Esophagus muscularis mucosa (tissue), 4 donors: Measurements from ENCODE around the gene MAN1A1. TPM values are rescaled to one million over a fixed set of nuclear protein-coding genes. Genes with fewer than 3 reads are reported as not detected.

ENCODE experiments used
- DNase-seq: peaks from one replicate; pipeline ENCODE4 v3.0.0-alpha.2; 2017; ENCODE audit errors: extremely low spot score
- H3K27ac ChIP-seq, 4 donors: fragments of 200-600 bp; sonication (generic); replicated peaks in 1 of 4; 1 replicate in 3 of 4; 2 replicates in 1 of 4; pipeline ENCODE4 v1.5.1; 2016 to 2019; ENCODE audit warnings: mild to moderate bottlenecking in 1 of 4
- H3K27me3 ChIP-seq, 4 donors: fragments of 200-600 bp; sonication (generic); one replicate each; pipeline versions ENCODE4 v1.5.1 to v1.6.0; 2016 to 2019
- H3K36me3 ChIP-seq, 4 donors: fragments of 200-600 bp; sonication (generic); one replicate each; pipeline ENCODE4 v1.5.1; 2016 to 2019
- H3K4me1 ChIP-seq, 4 donors: fragments of 200-600 bp; sonication (generic); one replicate each; pipeline ENCODE4 v1.5.1; 2016 to 2019
- H3K4me3 ChIP-seq, 4 donors: fragments of 200-600 bp; sonication (generic); 1 replicate in 2 of 4; 2 replicates in 2 of 4; pipeline ENCODE4 v1.5.1; 2016 to 2019; ENCODE audit warnings: mild to moderate bottlenecking in 4 of 4, moderate library complexity in 1 of 4
- H3K9me3 ChIP-seq, 4 donors: fragments of 200-600 bp; sonication (generic); 1 replicate in 3 of 4; 2 replicates in 1 of 4; pipeline ENCODE4 v1.5.1; 2016 to 2019
- CTCF ChIP-seq, 3 experiments: fragments of 200-600 bp in 2 of 3; fragments of 450-650 bp in 1 of 3; sonication (generic) in 2 of 3; IDR thresholded peaks; one replicate each; pipeline ENCODE4 v1.5.1; 2017 to 2019; ENCODE audit warnings: antibody characterized with exemption in 3 of 3, mild to moderate bottlenecking in 2 of 3, moderate library complexity in 1 of 3
- EP300 ChIP-seq: sonication (generic); formaldehyde crosslinking; IDR thresholded peaks from one replicate; pipeline ENCODE4 v1.6.1; 2017; ENCODE audit warnings: antibody characterized with exemption
- POLR2A ChIP-seq: fragments of 450-650 bp; IDR thresholded peaks from one replicate; pipeline ENCODE4 v1.6.1; 2017; ENCODE audit warnings: antibody characterized with exemption, moderate library complexity, mild to moderate bottlenecking, low read depth
- POLR2AphosphoS5 ChIP-seq, 2 donors: sonication (generic); formaldehyde crosslinking; IDR thresholded peaks; one replicate each; pipeline ENCODE4 v1.6.1; 2017; ENCODE audit warnings: antibody characterized with exemption in 2 of 2
- WGBS: methylation state at CpG from one replicate; pipeline ENCODE4 v1.1.5; 2018; 5-methylcytosine and 5-hydroxymethylcytosine counted together
- intact Hi-C: fragments of 100-400 bp; cut with DNase I; formaldehyde crosslinking; loops from one replicate; pipeline ENCODE4 v1.15.1; 2023
- total RNA-seq, 4 donors: library from RNA; depleted of rRNA; stranded (reverse); fragments of >200 nt; gene quantifications; one replicate each; pipeline versions ENCODE4 v1.1.0 to v1.2.1, GENCODE V29; 2016

Gene MAN1A1
- total RNA-seq: 100 to 1,000 TPM in 2 of 4 donors, 10 to 100 TPM in 2; 79.4 to 125 (median 101) TPM

GRCh38 chr6:119349361-119350201 lies at the start of gene MAN1A1:
TSS of gene MAN1A1 (minus strand) at chr6:119349761. CDS start at chr6:119349065, 696 bp downstream.
- WGBS: 0% methylated on average over 1 of the region's 103 CpGs
- peak; percentile 97 for DNase-seq
- Histone ChIP-seq H3K27me3 (no peaks in the 10 kb centered on the region), H3K4me3 (peak within 1 kb of the TSS; percentile 75 to 97 (median 96)), H3K27ac (peak within 1 kb of the TSS; percentile 96 to 98 (median 98)), H3K9me3 (no peaks in the 10 kb centered on the region), H3K4me1 (peaks cover 9 to 57% (median 41%) of the 10 kb centered on the region in 4 donors), H3K36me3 (no peaks in the 10 kb centered on the region)
- TF ChIP-seq EP300 (no peak), CTCF (IDR thresholded peaks at IDR 0.05) (no peak), POLR2A (peak; percentile 84), POLR2AphosphoS5 (IDR thresholded peaks at IDR 0.05) (peak; percentile 97 to 98)
- intact Hi-C loops: loop anchor here (5.0 to 10.0 kb wide), 3 partner anchors 95 to 202 kb away; no protein-coding TSS in a partner anchor

GRCh38 chr6:119395192-119395591 lies 45.6 kb upstream of the MAN1A1 start:
- peaks cover 0 to 50% (median 18%) of the 10 kb centered on the region in 4 donors for H3K9me3 ChIP-seq

GRCh38 chr6:119390247-119390793 lies 40.8 kb upstream of the MAN1A1 start:
- Histone ChIP-seq H3K9me3 (peaks cover 0 to 6% (median 4%) of the 10 kb centered on the region in 4 donors), H3K27ac (no peak overlapping the region), H3K4me3 (no peak overlapping the region), H3K36me3 (no peaks in the 10 kb centered on the region), H3K27me3 (no peaks in the 10 kb centered on the region), H3K4me1 (no peaks in the 10 kb centered on the region)
- no peak for TF ChIP-seq EP300
- TF ChIP-seq POLR2AphosphoS5 (IDR thresholded peaks at IDR 0.05): no peak
- TF ChIP-seq CTCF (IDR thresholded peaks at IDR 0.05): no peak
- TF ChIP-seq POLR2A: no peak
- DNase-seq: no peak
- intact Hi-C loops: no loop called here

More at GRCh38 chr6:119395192-119395591, 45.6 kb upstream of the MAN1A1 start:
- Histone ChIP-seq H3K27ac (no peak overlapping the region), H3K4me3 (no peak overlapping the region), H3K36me3 (no peaks in the 10 kb centered on the region), H3K27me3 (no peaks in the 10 kb centered on the region), H3K4me1 (no peaks in the 10 kb centered on the region)
- DNase-seq: no peak
- no peak for TF ChIP-seq POLR2A
- no peak for TF ChIP-seq CTCF (IDR thresholded peaks at IDR 0.05)
- no peak for TF ChIP-seq EP300
- no peak for TF ChIP-seq POLR2AphosphoS5 (IDR thresholded peaks at IDR 0.05)
- WGBS: 84% methylated on average over 2 of the region's 2 CpGs
- intact Hi-C loops: no loop called here

- H3K4me1 ChIP-seq: no peaks in the 10 kb centered on the region
- no peaks in the 10 kb centered on the region for H3K36me3 ChIP-seq
- H3K27me3 ChIP-seq: no peaks in the 10 kb centered on the region
- TF ChIP-seq POLR2AphosphoS5 (IDR thresholded peaks at IDR 0.05): no peak
- no peak for TF ChIP-seq CTCF (IDR thresholded peaks at IDR 0.05)
- no peak for TF ChIP-seq EP300
- TF ChIP-seq POLR2A: no peak
- DNase-seq: no peak
- intact Hi-C loops: no loop called here
- H3K4me3 ChIP-seq: no peak overlapping the region
- peaks cover 0 to 17% (median 4%) of the 10 kb centered on the region in 4 donors for H3K9me3 ChIP-seq
- no peak overlapping the region for H3K27ac ChIP-seq
- 93% methylated on average over 1 of the region's 1 CpG for WGBS
These were observed 36.4 kb upstream of the MAN1A1 start for GRCh38 chr6:119385994-119386393.
